ENCODE results near the gene MORN1.

DNA sequence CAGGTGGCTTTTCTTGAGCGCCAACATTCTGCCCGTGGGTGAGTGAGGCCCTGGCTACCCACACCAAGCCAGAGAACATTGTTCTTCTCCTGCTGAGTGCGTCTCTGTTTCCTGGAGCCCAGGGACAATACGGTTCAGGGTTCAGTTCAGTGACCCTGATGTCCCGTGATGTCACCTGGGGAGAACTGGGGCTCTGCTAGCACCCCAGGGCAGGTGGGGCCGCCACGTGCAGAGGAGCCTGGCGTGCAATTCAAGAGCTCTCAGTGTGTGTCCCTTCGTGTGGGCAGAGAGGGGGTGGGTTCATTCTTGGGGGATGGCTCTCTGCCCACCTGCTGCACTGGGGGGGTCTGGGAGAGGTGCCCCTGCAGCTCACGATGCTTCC, 39.2 kb upstream of the MORN1 start:
- no peak for TF ChIP-seq CTCF (IDR thresholded peaks at IDR 0.05; ENCODE audit: low read length)
- TF ChIP-seq EZH2 (optimal IDR thresholded peaks at IDR 0.05; ENCODE audit: low read depth, low read length), result no peak
- TF ChIP-seq EZH2phosphoT487 (IDR thresholded peaks at IDR 0.05; ENCODE audit: low read length), result no peak

All from MM.1S (cell line).